GM18909 (cell line): Measurements from ENCODE around the gene SORCS2.

Source experiments
- ATAC-seq: cut with Tn5 transposase; IDR thresholded peaks from one replicate; pipeline ENCODE4 v1.9.1; 2021; ENCODE audit warnings: mild to moderate bottlenecking; ENCODE audit not compliant: unreplicated experiment, poor library complexity

The SORCS2 gene

DNA sequence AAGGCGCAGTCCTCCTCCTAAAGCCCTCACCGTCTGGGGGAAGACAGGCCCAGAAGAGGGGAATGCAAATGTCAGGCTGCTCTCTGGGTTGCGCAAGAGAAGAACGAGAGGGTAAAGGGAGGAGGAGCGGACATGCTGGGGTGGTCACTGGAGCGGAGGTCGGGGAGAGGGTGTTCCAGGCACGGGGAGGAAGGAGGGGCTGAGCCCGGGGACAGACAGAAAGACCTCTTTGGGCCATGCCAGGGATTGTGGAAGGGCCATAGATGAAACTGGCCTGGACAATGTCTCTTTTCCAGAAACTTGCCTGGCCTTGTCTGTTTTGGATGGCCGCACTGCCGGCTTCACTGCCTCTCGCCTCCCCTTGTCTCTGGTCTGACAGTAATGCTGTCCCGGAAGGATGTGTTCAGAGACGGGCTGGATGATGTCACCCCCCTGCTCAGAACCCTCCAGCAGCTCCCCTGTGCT, 121.0 kb downstream of the SORCS2 start:
- ATAC-seq = no peak

DNA sequence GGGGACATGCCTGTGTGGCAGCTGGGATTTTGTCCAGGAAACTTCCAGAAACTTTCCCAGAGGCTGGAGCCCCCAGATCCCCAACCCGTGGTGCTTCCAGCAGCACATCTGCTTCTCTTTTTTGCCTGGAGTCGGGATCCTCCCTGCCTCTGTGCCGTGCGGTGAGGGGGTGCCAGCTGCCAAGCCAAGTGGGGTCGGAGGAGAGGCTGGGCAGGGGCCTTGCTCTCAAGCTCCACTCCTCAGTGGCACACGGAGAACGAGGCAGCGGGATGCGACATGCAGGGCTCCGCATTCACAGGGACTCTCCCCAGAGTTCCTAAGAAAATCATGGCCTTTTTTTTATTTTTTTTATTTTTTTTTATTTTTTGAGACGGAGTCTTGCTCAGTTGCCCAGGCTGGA, 121.7 kb downstream of the SORCS2 start:
- no peak for ATAC-seq

DNA sequence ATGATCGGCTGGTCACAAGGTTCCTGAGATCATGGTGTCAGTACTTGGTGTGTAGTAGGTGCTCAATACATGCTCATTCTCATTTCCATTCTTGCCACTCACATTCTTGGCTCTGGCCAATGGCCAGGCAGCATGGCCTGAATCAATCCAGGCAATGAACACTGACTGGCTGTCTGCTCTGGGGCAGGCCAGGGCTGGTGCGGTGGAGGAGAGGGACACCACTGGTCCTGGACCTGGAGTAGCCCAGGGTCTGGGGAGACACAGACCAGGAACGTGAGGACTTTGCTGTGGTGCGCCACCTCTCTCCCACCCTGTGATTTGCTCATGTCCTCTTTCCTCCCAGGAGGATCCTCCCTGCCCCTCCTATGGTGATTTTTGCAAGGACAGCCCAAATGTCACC, 122.9 kb downstream of the SORCS2 start:
- ATAC-seq = no peak

DNA sequence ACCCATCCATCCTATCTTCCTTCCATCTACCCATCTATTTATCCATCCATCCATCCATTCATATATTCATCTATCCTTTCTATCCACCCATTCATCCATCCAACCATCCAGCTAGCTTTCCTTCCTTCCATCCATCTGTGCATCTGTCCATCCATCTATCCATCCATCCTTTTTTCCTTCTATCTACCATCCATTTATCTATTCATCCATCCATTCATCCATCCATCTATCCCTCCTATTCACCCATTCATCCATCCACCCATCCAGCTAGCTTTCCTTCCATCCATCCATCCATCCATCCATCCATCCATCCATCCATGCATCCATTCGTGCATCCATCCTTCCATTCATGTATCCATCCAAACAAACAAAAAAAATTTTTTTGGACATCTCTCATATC, 123.6 kb downstream of the SORCS2 start:
- ATAC-seq = no peak

DNA sequence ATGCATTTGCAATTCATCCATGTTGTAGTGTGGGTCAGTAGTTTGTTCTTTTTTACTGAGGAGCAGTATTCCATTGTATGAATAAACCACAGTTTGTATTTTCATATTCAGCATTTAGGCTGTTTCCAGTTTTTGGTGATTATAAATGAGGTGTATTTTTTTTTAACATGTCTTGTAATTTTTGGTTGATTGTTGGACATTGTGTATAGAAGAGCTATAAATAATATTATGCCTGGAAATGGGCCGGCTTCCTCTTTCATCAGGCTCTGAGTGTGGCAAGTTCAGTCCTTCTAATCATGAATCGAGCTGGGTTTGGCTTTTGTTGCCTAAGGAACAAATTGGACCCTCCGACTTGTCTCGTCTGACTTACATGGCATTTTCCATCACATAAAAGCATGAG, 126.7 kb downstream of the SORCS2 start:
- ATAC-seq = no peak

DNA sequence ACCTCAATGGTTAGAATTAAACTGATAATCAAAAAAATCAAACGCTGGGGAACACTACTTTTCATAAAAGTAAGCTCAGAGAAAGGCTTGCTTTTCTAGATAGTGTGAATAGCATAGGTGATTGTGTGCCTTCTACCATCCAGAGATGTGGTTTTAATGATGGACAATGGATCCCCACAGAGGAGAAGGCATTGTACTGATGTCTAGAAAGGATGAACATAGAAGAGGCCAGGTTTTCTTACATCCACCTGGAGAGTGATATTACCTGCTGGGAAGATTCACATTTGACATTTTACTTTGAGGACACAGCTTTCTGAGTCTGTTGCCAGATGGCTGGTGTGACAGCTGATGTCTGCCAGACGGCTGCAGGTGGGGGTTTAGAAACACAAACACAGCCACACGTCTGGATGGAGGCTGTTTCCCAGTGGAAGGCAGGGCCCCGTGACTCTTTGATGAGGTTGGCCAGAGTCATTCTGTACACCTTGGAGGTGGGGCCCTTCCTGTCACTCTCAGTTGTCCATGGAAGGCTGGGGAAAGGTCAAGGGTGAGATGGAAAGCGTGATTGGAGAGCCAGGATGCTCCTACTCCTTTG, 128.0 kb downstream of the SORCS2 start:
- ATAC-seq = no peak

DNA sequence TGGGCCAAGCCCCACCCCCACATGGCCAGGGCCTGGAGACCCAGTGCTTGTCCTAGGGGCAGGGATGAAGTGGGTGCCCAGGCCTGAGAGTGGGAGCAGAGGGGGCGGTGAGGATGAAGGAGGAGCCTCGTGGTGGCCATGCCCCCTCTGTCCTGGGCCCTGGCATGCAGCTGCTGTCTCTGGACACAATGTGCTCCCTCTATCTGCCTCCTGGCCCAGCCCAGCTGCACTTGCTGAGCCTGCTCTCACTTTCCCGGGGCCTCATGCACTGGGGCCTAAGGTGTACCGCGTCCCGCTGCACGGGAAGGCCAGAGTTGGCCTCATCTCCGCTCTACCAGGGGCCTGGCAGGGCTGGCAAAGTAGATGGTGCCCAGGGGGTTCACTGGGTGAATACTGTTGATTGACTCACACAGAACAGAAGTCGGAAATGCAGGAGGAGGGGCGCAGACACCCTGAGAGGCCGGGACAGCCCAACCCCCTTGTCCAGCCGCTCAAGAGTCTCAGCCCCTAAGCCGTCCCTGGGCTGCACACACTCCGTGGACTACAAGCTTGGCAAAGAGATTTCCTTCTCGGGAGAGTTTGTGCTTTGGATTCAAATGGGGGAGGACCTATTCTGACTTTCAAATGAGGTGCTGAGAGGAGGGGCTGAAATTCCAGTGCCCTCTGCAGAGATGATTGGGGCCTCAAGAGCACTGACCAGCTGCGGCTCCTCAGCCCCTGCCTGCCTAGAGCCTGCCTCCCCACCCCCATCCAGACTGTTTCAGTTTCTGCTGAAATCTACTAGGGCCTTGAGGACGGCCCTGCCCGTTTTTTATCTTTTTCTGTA, 130.0 kb downstream of the SORCS2 start:
- ATAC-seq = no peak

DNA sequence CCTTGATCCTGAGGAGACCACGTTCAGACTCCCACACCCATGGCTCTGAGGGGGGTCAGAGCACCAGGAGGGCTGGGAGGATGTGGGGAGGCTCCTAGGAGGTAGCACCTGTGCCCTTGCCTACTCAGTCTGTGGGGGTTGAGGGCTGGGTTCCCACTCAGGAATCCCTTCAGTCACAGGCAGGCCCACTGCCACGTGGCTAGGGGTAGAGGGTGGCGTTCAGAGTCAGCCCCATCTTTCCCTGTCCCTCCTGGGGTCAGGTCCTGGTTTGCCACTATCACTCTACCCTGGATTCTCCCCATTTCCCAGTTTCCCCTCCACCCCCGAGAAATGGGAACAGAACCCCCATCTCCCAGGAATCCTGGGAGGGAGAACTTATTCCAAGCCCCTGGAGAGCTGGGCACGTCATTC, 131.1 kb downstream of the SORCS2 start:
- ATAC-seq = no peak

DNA sequence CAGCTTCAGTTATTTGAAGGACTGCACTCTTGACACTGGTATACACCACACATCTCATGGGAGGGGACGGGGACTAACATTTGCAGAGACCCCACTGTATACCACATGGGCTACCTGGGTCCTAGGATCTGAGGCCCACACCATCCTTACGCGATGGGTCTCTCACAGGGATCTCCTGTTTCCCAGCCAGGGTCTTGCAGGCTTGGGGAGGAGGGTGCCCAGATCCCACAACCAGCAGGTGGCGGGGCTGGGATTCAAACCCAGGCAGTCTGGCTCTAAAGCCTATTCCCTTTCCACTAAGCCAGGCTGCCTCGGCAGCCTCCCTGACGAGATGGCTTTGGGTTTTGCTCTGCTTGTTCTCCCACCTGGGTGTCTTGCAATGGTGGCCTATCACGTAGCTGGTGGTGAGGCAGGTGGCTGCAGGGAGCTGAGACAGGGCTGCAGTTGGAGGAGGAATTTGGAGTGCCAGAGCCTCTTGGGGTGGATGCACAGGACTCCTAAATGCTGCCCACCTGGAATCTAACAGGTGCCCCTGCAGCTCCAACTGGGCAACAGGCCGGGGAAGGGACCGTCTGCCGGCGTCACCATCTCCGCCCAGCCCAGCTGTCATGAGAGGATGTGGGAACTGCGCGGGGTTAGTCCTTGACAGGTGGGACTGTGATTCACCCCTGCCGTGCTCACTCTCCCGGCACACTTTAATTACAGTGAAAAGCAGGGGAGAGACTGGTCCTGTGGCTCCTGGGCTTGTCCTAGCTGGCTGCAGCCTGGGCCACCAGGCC, 131.7 kb downstream of the SORCS2 start:
- no peak for ATAC-seq

DNA sequence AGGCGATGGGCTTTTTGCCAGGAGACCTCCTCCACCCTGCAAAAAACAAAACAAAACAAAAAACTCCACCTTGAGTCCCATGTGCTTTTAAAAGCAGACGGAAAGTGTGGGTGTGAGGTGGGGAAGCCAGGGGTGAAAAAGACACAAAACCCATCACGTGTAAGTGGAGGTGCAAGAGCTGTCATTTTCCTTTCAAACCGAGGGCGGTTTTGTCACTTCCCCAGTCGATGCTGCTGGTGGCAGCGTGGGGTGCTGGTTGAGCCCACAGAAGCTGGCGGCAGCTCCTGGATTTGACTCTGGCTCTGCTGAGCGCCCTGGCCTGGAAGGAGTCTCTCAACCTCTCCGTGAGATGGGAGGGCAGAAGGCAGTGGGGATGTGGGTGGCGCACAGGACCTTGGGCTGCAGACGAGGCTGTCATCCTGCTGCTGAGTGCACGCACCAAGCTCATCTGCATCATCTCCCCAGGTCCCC, 132.3 kb downstream of the SORCS2 start:
- ATAC-seq = no peak

DNA sequence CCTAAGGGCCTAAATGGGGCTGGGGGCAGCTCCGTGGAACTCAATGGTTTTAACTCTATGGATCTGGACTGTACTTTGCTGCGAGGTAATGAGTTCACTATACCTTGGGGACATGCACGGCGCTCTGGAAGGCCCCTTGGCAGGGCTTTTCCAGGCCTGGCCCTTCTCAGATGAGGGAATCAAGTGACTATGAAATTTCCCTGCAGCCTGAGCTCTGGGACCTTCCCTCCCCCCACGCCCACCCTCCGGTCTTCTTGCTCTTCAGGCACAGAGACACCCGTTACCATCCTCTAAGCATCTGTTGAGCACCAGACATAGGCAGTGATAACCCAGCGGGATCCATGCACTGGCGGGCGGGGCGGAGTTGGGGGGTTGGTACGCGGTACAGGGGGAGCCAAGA, 133.2 kb downstream of the SORCS2 start:
- no peak for ATAC-seq

DNA sequence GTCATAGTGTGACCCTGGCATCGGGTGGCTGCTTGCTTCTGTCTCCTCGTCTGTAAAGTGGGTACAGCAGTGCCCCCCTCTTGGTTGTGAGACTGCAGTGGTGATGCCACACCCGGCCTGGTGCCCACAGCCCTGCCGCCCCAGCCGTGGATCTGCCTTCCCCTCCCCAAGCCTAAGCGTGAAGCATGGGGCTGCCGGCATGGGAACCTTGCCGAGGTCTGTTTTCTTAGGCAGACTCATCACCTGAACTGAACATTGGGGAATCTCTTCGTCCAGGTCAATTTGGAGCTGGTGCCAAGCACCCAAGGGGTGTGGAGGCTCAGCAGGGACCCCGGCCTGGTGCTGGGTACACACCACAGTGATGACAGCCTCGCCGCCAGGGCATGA, 134.0 kb downstream of the SORCS2 start:
- no peak for ATAC-seq

DNA sequence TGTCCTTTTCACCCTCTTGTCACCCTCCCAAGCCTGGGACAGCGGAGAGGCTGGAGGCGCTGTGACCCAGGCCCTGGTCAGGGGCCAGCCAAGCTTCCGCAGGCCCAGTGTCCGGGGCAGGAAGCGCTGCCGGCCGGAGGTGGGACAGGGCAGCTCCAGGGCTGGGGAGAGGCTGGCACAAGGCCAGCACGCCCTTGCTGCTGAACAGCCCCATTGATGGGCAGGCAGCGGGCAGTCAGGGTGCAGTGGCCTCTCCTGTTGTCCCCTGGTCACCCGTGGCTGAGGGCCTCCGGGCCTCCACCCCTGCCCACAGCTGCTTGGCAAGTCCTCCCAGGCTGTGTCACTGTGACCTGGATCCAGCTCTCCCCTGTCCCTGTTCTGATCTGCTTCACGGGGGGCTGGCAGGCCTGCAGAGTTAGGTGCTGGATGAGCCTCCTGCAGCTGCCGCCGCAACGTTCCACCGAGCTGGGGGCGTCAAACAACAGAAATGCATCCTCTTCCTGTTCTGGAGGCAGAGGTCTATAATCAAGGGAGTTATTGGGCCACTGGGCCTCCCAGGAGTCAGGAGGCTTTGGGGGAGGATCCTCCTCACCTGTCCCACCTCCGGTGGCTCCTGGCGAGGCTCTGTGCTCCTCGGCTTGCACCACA, 134.5 kb downstream of the SORCS2 start:
- no peak for ATAC-seq

DNA sequence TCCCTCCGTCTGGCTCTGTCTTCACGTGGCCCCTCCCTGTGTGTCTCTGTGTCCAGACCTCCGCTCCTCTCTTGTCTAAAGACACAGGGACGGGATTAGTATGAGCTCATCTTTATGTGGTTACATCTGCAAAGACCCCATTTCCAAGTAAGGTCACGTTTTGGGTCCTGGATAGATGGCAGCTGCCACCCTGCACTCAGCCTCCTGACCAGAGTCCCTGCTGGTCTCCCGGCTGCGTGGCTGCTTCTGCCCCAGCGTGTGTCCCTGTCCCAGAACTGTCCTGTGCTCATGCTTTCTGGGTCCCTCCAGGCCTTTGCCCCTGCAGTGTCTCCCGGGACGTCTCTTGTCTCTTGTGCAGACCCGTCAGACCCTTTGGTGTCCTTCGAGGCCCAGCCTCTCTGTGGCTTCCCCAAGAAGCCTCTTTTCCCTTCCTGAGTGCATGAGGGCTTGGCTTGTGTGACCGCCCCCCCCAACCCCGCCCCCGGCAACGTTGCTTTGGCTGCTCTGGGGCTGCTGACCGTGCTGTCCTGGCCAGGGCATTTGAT, 135.1 kb downstream of the SORCS2 start:
- ATAC-seq = no peak

DNA sequence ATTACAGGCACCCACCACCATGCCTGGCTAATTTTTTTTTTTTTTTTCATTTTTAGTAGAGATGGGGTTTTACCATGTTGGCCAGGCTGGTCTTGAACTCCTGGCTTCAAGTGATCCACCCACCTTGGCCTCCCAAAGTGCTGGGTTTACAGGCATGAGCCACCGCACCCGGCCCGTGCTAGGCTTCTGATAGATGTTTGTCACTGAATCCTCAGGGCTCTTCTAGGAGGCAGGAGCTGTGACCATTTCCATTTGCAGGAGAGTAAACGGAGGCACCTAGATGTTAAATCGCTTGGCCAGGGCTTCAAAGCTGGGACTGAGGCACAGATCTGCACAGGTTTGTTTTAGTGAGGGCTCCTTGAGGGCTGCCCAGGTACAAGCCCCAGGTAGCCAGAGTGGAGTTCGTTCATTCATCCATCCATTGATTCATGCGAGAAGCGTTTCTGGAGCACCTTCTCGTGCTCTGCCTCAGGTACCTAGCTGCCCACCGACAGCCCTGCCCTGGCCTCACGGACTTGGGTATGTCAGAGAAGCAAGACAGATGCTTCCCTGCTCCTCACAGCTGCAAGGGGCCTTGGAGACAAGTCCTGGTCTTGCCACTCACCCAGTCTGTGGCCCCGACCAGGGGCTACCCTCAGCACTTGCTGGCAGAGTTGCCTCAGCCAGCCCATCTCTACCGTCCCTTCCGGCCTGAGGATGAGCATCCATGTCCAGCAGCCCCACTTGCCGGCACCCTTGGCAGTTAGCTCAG, 136.0 kb downstream of the SORCS2 start:
- ATAC-seq = no peak

DNA sequence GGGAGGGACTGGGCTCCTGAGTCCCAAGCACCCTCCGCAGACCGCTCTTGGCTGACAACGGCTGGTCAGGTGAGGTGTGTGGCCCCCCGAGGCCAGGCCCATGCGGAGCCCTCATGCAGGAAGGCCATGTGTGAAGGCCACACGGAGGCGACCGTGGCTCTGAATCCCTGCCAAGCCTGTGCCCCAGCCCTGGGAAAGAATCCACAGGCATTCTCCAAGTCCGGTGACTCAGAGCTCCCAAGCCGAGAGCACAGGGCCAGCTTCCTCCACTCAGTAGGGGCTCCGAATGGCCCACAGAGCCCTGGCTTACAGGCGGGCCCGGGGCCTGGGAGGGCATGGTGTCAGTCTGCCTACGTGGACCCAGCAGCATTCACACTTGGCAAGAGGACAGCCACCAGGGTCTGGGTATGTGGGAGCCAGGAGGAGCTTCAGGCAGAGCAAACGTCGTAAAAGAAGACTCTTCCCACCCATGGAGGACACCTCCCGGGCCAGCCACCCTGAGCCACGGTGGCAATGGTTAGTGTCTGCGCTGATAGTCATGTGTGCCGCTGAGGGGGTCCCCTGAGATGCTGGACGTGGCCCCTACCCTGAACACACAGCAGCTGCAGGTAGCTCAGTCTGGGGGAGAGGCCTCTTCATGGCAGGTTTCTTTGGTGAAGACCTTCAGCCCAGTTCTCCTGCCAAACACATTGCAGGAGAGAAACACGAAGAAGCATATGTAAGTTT, 136.7 kb downstream of the SORCS2 start:
- no peak for ATAC-seq

DNA sequence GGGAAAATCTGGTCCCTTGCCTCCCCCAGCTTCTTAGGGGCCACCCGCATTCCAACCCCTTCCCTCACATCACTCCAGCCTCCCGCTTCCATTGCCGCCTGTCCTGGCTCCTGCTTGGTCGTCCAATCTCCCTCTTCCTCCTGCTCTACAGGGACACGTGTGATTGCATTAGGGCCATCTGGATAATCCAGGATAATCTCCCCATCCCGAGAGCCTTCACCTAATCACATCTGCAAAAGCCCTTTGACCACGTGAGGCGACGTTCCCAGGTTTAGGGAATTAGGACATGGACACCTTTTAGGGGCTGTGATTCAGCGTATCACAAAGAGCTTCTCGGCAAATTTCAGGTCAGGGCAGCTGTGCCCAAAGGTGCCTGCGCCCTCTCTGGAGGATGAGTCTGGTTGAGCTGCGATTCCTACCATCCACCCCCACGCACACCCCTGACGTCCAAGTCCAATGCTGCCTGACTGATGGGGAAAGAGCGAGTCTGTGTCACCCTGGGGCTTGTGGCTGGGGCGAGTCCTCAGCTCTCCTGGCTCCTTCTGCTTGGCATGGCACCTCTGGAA, 137.8 kb downstream of the SORCS2 start:
- no peak for ATAC-seq

DNA sequence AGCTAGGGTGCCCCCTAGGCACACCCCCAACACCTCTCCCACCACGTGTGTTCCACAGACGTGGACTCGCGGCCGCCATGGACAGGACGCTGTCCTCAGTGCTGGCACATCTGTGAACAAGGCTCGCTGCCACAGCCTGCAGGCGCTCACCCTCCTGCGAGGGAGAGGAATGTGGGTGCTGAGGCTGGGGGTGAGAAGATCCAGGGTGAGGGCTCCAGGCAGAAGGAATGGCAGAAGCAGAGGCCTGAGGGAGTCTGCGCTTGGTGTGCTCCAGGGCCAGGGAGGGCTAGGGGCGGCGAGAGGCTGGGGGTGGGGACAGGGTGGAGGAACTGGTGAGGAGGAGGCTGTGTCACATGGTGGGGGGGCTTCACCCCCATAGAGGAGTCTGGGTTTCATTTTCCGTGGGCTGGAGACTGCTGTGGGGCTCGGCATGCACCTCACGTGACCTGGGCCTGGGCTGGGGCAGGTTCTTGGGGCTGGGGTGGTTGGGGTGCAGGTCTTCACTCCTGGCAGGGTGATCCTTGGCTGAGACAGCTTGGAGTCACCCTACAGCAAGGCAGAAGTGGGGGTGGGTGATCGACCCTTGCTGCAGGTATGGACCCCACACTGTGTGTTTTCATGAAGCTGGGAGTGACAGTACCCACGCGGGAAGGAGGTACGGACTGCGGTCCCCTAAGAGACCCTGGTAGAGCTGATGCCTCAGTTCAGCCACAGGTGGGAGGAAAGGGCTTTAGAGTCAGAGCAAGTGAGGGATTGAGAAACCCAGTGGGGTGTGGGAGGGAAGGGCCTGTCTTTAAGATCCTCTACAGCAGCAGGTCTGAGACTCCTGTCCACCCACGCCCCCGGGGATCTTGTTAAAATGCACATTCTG, 138.7 kb downstream of the SORCS2 start:
- no peak for ATAC-seq
